Testis (tissue), 2 donors: ENCODE data around the gene MIF4GD.

ENCODE experiments used
- CTCF ChIP-seq, 3 experiments: fragments of 450-650 bp in 2 of 3; fragments of 200-600 bp in 1 of 3; sonication (generic) in 1 of 3; IDR thresholded peaks; one replicate each; pipeline ENCODE4 v1.5.1; 2016 to 2019; ENCODE audit warnings: antibody characterized with exemption in 3 of 3, mild to moderate bottlenecking in 2 of 3, moderate library complexity in 1 of 3
- POLR2A ChIP-seq: fragments of 450-650 bp; IDR thresholded peaks from one replicate; pipeline ENCODE4 v1.6.1; 2017; ENCODE audit warnings: antibody characterized with exemption, mild to moderate bottlenecking, moderate library complexity

- no peak for TF ChIP-seq POLR2A
- no peak for TF ChIP-seq CTCF (IDR thresholded peaks at IDR 0.05)
These were observed 3.9 kb downstream of the MIF4GD start for GRCh38 chr17:75267153-75267410.
